Neural cell (in vitro differentiated cells): ENCODE results near the gene OPN5. TPM values are rescaled to one million over a fixed set of nuclear protein-coding genes. Genes with fewer than 3 reads are reported as not detected.

Source experiments
- H2AFZ ChIP-seq: fragments of 200-600, 300-800 bp; sonication (generic), shearing (Covaris generic); 2 replicates; pipeline ENCODE4 v1.6.0; 2014; ENCODE audit warnings: low read depth, mild to moderate bottlenecking, antibody characterized with exemption, low read length, moderate library complexity
- H3F3A ChIP-seq: fragments of 200-600 bp; shearing (Covaris generic); 2 replicates; pipeline ENCODE4 v1.6.1; 2016; ENCODE audit warnings: mild to moderate bottlenecking, moderate library complexity, mixed read lengths, antibody characterized with exemption, low read length; ENCODE audit not compliant: insufficient read depth, poor library complexity, severe bottlenecking
- H3K27ac ChIP-seq: fragments of 200-600, 300-800 bp; sonication (generic), shearing (Covaris generic); 2 replicates; pipeline ENCODE4 v1.5.1; 2014; ENCODE audit warnings: mild to moderate bottlenecking, low read length, moderate library complexity
- H3K27me3 ChIP-seq: fragments of 300-800, 200-600 bp; sonication (generic), shearing (Covaris generic); 2 replicates; pipeline ENCODE4 v1.6.0; 2014; ENCODE audit warnings: mild to moderate bottlenecking, low read depth, low read length, moderate library complexity; ENCODE audit not compliant: insufficient read depth
- H3K36me3 ChIP-seq: fragments of 300-800, 200-600 bp; sonication (generic), shearing (Covaris generic); 2 replicates; pipeline ENCODE4 v1.5.1; 2014; ENCODE audit warnings: mild to moderate bottlenecking, antibody characterized with exemption, low read length, moderate library complexity; ENCODE audit not compliant: insufficient read depth
- H3K4me2 ChIP-seq: fragments of 300-800, 200-600 bp; sonication (generic), shearing (Covaris generic); 2 replicates; pipeline ENCODE4 v1.6.0; 2014; ENCODE audit warnings: mild to moderate bottlenecking, low read length
- H3K4me3 ChIP-seq: fragments of 300-800, 200-600 bp; sonication (generic), shearing (Covaris generic); 2 replicates; pipeline ENCODE4 v1.5.1; 2014; ENCODE audit warnings: mild to moderate bottlenecking, low read length, moderate library complexity
- H3K79me2 ChIP-seq: fragments of 200-600 bp; shearing (Covaris generic); replicated peaks from 2 replicates; pipeline ENCODE4 v1.6.0; 2014; ENCODE audit warnings: mild to moderate bottlenecking, low read length, moderate library complexity; ENCODE audit not compliant: insufficient read depth
- H3K9ac ChIP-seq: fragments of 300-800, 200-600 bp; sonication (generic), shearing (Covaris generic); 2 replicates; pipeline ENCODE4 v1.6.1; 2016; ENCODE audit warnings: mild to moderate bottlenecking, low read length, mixed read lengths
- H3K9me2 ChIP-seq: fragments of 200-600 bp; shearing (Covaris generic); 2 replicates; pipeline ENCODE4 v1.6.1; 2016; ENCODE audit warnings: mild to moderate bottlenecking, low read length, mixed read lengths; ENCODE audit not compliant: insufficient read depth
- H3K9me3 ChIP-seq: fragments of 200-600, 300-800 bp; sonication (generic), shearing (Covaris generic); 2 replicates; pipeline ENCODE4 v1.6.1; 2016; ENCODE audit warnings: mild to moderate bottlenecking, mixed run types, low read length, moderate library complexity, mixed read lengths
- H4K20me1 ChIP-seq: fragments of 200-600 bp; shearing (Covaris generic); 2 replicates; pipeline ENCODE4 v1.6.1; 2016; ENCODE audit warnings: mild to moderate bottlenecking, mixed run types; ENCODE audit not compliant: insufficient read depth
- CTCF ChIP-seq: fragments of 450-650 bp; IDR thresholded peaks from 2 replicates; pipeline ENCODE4 v1.5.1; 2014; ENCODE audit warnings: antibody characterized with exemption, mild to moderate bottlenecking, moderate library complexity; ENCODE audit not compliant: poor library complexity, severe bottlenecking
- EP300 ChIP-seq: fragments of 450-650 bp; conservative IDR thresholded peaks from 2 replicates; pipeline ENCODE4 v1.6.1; 2014; ENCODE audit warnings: antibody characterized with exemption, mild to moderate bottlenecking, moderate library complexity; ENCODE audit not compliant: poor library complexity, severe bottlenecking
- MXI1 ChIP-seq: fragments of 450-650 bp; conservative IDR thresholded peaks from 2 replicates; pipeline ENCODE4 v1.6.1; 2014; ENCODE audit warnings: antibody characterized with exemption, mild to moderate bottlenecking; ENCODE audit not compliant: poor library complexity, severe bottlenecking
- RAD21 ChIP-seq: fragments of 450-650 bp; conservative IDR thresholded peaks from 2 replicates; pipeline ENCODE4 v1.6.1; 2014; ENCODE audit warnings: antibody characterized with exemption, mild to moderate bottlenecking, moderate library complexity
- REST ChIP-seq: IDR thresholded peaks from 2 replicates; pipeline ENCODE4 v1.6.1; 2012; ENCODE audit warnings: borderline replicate concordance
- SMC3 ChIP-seq: fragments of 450-650 bp; conservative IDR thresholded peaks from 2 replicates; pipeline ENCODE4 v1.6.1; 2014; ENCODE audit warnings: antibody characterized with exemption, mild to moderate bottlenecking, moderate library complexity; ENCODE audit not compliant: poor library complexity
- TAF1 ChIP-seq: IDR thresholded peaks from 2 replicates; pipeline ENCODE4 v1.6.1; 2012; ENCODE audit warnings: low read depth
- polyA plus RNA-seq: library from polyadenylated mRNA; depleted of rRNA; stranded (reverse); fragments of >200 nt; gene quantifications from 2 replicates; pipeline ENCODE4 v1.2.3, GENCODE V29; 2014

The OPN5 gene
- polyA plus RNA-seq, 1 donor from 2014 or later, result 0.10 TPM

- no peaks in the 10 kb centered on the region for H4K20me1 ChIP-seq
- H3K4me2 ChIP-seq, result no peak overlapping the region
- H3K36me3 ChIP-seq, result no peaks in the 10 kb centered on the region
- no peaks in the 10 kb centered on the region for H3K9me2 ChIP-seq
- no peaks in the 10 kb centered on the region for H3K9me3 ChIP-seq
- no peak overlapping the region for H3K4me3 ChIP-seq
- no peak overlapping the region for H3K27ac ChIP-seq
- no peak overlapping the region for H3K9ac ChIP-seq
- TF ChIP-seq REST (no peak), SMC3 (no peak)
- no peak overlapping the region for H2AFZ ChIP-seq
- H3F3A ChIP-seq, result no peaks in the 10 kb centered on the region
- H3K79me2 ChIP-seq, result no peaks in the 10 kb centered on the region
- H3K27me3 ChIP-seq, result no peaks in the 10 kb centered on the region
These were observed 46.9 kb upstream of the OPN5 start for GRCh38 chr6:47734831-47735481.

- H3F3A ChIP-seq, result no peaks in the 10 kb centered on the region
- H3K4me3 ChIP-seq, result no peak overlapping the region
- H3K36me3 ChIP-seq, result no peaks in the 10 kb centered on the region
- no peak overlapping the region for H3K4me2 ChIP-seq
- H3K9ac ChIP-seq, result no peak overlapping the region
- TF ChIP-seq MXI1, result no peak
- TF ChIP-seq EP300, result no peak
- no peak for TF ChIP-seq REST
- TF ChIP-seq CTCF, result no peak
- no peak for TF ChIP-seq TAF1
- TF ChIP-seq RAD21, result no peak
- no peaks in the 10 kb centered on the region for H4K20me1 ChIP-seq
- H3K9me2 ChIP-seq, result no peaks in the 10 kb centered on the region
- no peak overlapping the region for H3K27ac ChIP-seq
- no peaks in the 10 kb centered on the region for H3K79me2 ChIP-seq
- no peak overlapping the region for H2AFZ ChIP-seq
- H3K9me3 ChIP-seq, result no peaks in the 10 kb centered on the region
- H3K27me3 ChIP-seq, result no peaks in the 10 kb centered on the region
These were observed 45.6 kb upstream of the OPN5 start for GRCh38 chr6:47736083-47736700.
